ENCODE data around the gene NPTX1.

Gene NPTX1

DNA sequence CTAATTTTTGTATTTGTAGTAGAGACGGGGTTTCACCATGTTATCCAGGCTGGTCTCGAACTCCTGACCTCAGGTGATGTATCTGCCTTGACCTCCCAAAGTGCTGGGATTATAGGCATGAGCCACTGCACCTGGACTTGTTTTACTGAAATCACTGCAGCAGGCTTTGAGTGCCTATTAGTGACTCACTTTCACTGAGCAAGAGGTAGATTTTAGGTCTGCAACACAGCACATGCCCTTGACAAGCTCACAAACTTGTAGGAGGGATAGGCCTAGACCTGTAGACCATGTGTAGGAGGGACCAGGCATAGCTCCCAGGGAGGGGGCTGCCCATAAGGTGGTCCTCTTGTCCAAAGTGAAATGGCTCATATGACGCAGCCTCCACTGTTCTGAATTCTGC lies 41.2 kb upstream of the NPTX1 start:
- no peak for TF ChIP-seq CTCF (IDR thresholded peaks at IDR 0.05; ENCODE audit: low read depth, low read length)
- no peak for DNase-seq (ENCODE audit: extremely low read depth, low read depth)

DNA sequence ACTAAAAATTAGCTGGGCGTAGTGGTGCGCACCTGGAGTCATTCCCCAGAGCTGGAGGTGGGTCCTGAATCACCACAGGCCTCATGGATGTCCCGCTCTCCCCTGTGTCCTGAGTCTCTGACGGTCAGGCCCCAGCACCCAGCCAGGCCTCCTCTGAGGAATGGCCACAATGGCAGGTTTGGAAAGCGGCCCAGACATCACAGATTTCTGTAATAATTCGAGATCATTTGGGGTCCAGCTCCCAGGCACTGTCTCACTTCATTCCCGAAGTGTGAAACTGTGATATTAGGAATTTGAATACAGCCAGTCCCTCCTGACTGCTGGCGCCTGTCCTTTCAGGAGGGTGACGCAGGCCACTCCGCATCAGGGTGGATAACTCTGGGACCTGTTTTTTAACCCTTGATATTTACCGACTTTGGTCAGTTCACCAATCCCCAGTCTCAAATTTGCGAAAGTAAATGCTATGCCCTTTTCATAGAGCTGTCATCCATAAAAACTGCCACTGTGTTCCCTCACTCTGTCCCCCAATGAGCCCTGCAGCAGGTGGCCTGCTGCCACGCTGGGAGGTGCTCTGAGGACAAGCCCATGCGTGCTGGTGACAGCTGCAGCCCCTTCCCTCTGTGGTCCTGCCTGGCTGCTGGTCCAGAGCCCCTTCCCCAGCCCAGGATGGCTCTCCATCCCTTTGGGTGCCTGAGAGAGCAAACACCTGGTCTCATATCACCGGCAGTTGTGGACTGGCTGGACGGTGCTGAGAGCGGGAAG lies 39.9 kb upstream of the NPTX1 start:
- DNase-seq (ENCODE audit: extremely low read depth, low read depth): no peak
- no peak for TF ChIP-seq CTCF (IDR thresholded peaks at IDR 0.05; ENCODE audit: low read depth, low read length)

- no peak for DNase-seq (ENCODE audit: extremely low read depth, low read depth)
These were observed 37.5 kb upstream of the NPTX1 start for GRCh38 chr17:80513892-80514291.

GRCh38 chr17:80513201-80513600 lies 36.8 kb upstream of the NPTX1 start:
- DNase-seq (ENCODE audit: extremely low read depth, low read depth): no peak
- no peak for TF ChIP-seq CTCF (IDR thresholded peaks at IDR 0.05; ENCODE audit: low read depth, low read length)

More at GRCh38 chr17:80513892-80514291, 37.5 kb upstream of the NPTX1 start:
- no peak for TF ChIP-seq CTCF (IDR thresholded peaks at IDR 0.05; ENCODE audit: low read depth, low read length)

DNA sequence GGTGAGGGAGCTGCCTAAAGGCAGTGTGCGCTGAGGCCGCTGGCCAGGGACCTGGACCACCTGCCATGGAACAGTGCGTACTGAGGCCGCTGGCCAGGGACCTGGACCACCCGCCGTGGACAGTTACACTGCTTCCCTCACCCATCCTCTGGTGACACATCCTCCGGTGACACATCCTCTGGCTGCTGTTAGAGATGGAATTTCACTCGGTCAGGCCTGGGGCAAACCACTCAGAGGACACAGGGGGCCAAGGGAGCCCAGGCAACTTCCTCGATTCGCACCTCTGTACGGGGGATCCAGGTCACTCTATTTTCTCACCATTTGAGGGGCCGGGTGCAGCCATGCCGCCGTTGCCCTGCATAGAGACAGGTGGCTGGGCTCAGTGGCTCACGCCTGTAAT lies 35.8 kb upstream of the NPTX1 start:
- DNase-seq (ENCODE audit: extremely low read depth, low read depth): no peak
- TF ChIP-seq CTCF (IDR thresholded peaks at IDR 0.05; ENCODE audit: low read depth, low read length): no peak

- DNase-seq (ENCODE audit: extremely low read depth, low read depth): no peak
These were observed 35.1 kb upstream of the NPTX1 start for GRCh38 chr17:80511222-80512180.

More at GRCh38 chr17:80511222-80512180, 35.1 kb upstream of the NPTX1 start:
- TF ChIP-seq CTCF (IDR thresholded peaks at IDR 0.05; ENCODE audit: low read depth, low read length): no peak

All from AG09319 (cell line).